IPS-NIHi7 (cell line): ENCODE measurements around the gene ZNF222.
A peak's percentile ranks its signal among the peaks of the same experiment; 100 is the strongest.

ENCODE experiments used
- DNase-seq: peaks from one replicate; pipeline ENCODE4 v3.0.0; 2012; ENCODE audit warnings: mixed read lengths; ENCODE audit errors: extremely low spot score

The ZNF222 gene

GRCh38 chr19:44025217-44025936, at the start of gene ZNF222:
Gene ZNF222 (plus strand): TSS chr19:44025379. CDS start chr19:44025437, 58 bp downstream.
- DNase-seq, result peak; percentile 77

GRCh38 chr19:43976732-43977131, 48.4 kb upstream of the ZNF222 start:
- DNase-seq, result no peak

- no peak for DNase-seq
Measured at GRCh38 chr19:43983544-43983911, 41.7 kb upstream of the ZNF222 start.

- DNase-seq, result peak; percentile 94
Measured at GRCh38 chr19:43983912-43984686, 41.1 kb upstream of the ZNF222 start, which contains the start of gene ZNF155. Gene ZNF155 (plus strand): TSS chr19:43984188. CDS start chr19:43988544, 4,356 bp downstream.

- DNase-seq, result peak; percentile 12
Measured at GRCh38 chr19:43984687-43985000, 40.5 kb upstream of the ZNF222 start.

GRCh38 chr19:43997631-43998290, 27.4 kb upstream of the ZNF222 start:
- peak; percentile 7 for DNase-seq

- DNase-seq, result peak; percentile 18
Measured at GRCh38 chr19:44002212-44002565, 23.0 kb upstream of the ZNF222 start.

- DNase-seq, result peak; percentile 96
Measured at GRCh38 chr19:44002566-44003460, 22.4 kb upstream of the ZNF222 start, which contains the start of gene ZNF230. Gene ZNF230 (plus strand): TSS chr19:44002957. CDS start chr19:44007079, 4,122 bp downstream.

GRCh38 chr19:44003461-44004009, 21.6 kb upstream of the ZNF222 start:
- peak; percentile 15 for DNase-seq

- no peak for DNase-seq
Measured at GRCh38 chr19:44005973-44006372, 19.2 kb upstream of the ZNF222 start.

GRCh38 chr19:44007473-44007872, 17.7 kb upstream of the ZNF222 start:
- DNase-seq, result no peak

- DNase-seq, result no peak
Measured at GRCh38 chr19:44010468-44010867, 14.7 kb upstream of the ZNF222 start.

- DNase-seq, result no peak
Measured at GRCh38 chr19:44019498-44019897, 5.7 kb upstream of the ZNF222 start.

- DNase-seq, result no peak
Measured at GRCh38 chr19:44021221-44021620, 4.0 kb upstream of the ZNF222 start.

- no peak for DNase-seq
Measured at GRCh38 chr19:44024900-44025216, 321 bp upstream of the ZNF222 start.

GRCh38 chr19:44026622-44027021, 1.4 kb downstream of the ZNF222 start:
- DNase-seq, result no peak

GRCh38 chr19:44032001-44032610, 6.9 kb downstream of the ZNF222 start:
- DNase-seq, result no peak

- no peak for DNase-seq
Measured at GRCh38 chr19:44042147-44042546, 17.0 kb downstream of the ZNF222 start.

GRCh38 chr19:44050740-44051649, 25.8 kb downstream of the ZNF222 start:
- DNase-seq, result no peak
